CD4-positive, CD25-positive, alpha-beta regulatory T cell (primary cell): ENCODE results near the gene NR5A1. TPM values are rescaled to one million over a fixed set of nuclear protein-coding genes. Genes with fewer than 3 reads are reported as not detected.

ENCODE experiments used
- ATAC-seq, 2 donors: fragments of 150-1000 bp; cut with Tn5 transposase; one replicate each; pipeline ENCODE4 v1.10.0; 2021; ENCODE audit warnings: low read depth in 2 of 2, moderate number of reproducible peaks in 2 of 2, moderate library complexity in 1 of 2
- DNase-seq, 3 donors: peaks; one replicate each; pipeline versions ENCODE4 v3.0.0 to v3.0.0-alpha.2; 2012 to 2022; ENCODE audit warnings: mixed read lengths in 1 of 3
- H3K27ac ChIP-seq: one replicate; pipeline ENCODE4 v1.7.0; 2013; ENCODE audit warnings: mild to moderate bottlenecking, low read length; ENCODE audit not compliant: insufficient read depth, poor library complexity, severe bottlenecking
- H3K27me3 ChIP-seq: one replicate; pipeline ENCODE4 v1.7.0; 2013; ENCODE audit warnings: low read length; ENCODE audit not compliant: control insufficient read depth, insufficient read depth
- H3K36me3 ChIP-seq: one replicate; pipeline ENCODE4 v1.7.0; 2013; ENCODE audit warnings: mild to moderate bottlenecking, low read length, moderate library complexity; ENCODE audit not compliant: control insufficient read depth, insufficient read depth
- H3K4me1 ChIP-seq: 2 replicates; pipeline ENCODE4 v1.7.0; 2013; ENCODE audit warnings: mild to moderate bottlenecking, low read length; ENCODE audit not compliant: insufficient read depth, control insufficient read depth, poor library complexity, severe bottlenecking
- H3K4me3 ChIP-seq: one replicate; pipeline ENCODE4 v1.7.0; 2013; ENCODE audit warnings: low read depth, mild to moderate bottlenecking, low read length, moderate library complexity
- H3K9me3 ChIP-seq, 2 experiments: 1 replicate in 1 of 2; 2 replicates in 1 of 2; pipeline ENCODE4 v1.7.0; 2013; ENCODE audit warnings: low read length in 2 of 2, mild to moderate bottlenecking in 1 of 2, moderate library complexity in 1 of 2; ENCODE audit not compliant: control insufficient read depth in 2 of 2
- H3K27ac Mint-ChIP-seq, 3 donors: one replicate each; pipeline ENCODE4 v1.8.0; 2020 to 2022; ENCODE audit warnings: mild to moderate bottlenecking in 3 of 3, mixed read lengths in 3 of 3, moderate library complexity in 2 of 3
- H3K27me3 Mint-ChIP-seq: one replicate; pipeline ENCODE4 v1.8.0; 2022; ENCODE audit warnings: mild to moderate bottlenecking, mixed read lengths
- H3K36me3 Mint-ChIP-seq: one replicate; pipeline ENCODE4 v1.8.0; 2020; ENCODE audit warnings: mixed read lengths
- H3K4me1 Mint-ChIP-seq, 4 donors: one replicate each; pipeline ENCODE4 v1.8.0; 2020 to 2022; ENCODE audit warnings: mixed read lengths in 4 of 4, mild to moderate bottlenecking in 1 of 4
- H3K4me3 Mint-ChIP-seq, 4 donors: one replicate each; pipeline ENCODE4 v1.8.0; 2020 to 2022; ENCODE audit warnings: mild to moderate bottlenecking in 4 of 4, mixed read lengths in 4 of 4, moderate library complexity in 3 of 4
- H3K9me3 Mint-ChIP-seq, 7 donors: one replicate each; pipeline ENCODE4 v1.8.0; 2020 to 2022; ENCODE audit warnings: mixed read lengths in 7 of 7, mild to moderate bottlenecking in 3 of 7, moderate library complexity in 2 of 7
- polyA plus RNA-seq, 4 donors: library from polyadenylated mRNA; unstranded; fragments of 300-500 nt; fragmentation: Illumina TruSeq; gene quantifications; one replicate each; pipeline ENCODE4 v1.2.3, GENCODE V29; 2021
- total RNA-seq: library from RNA; stranded (reverse); gene quantifications from one replicate; pipeline ENCODE4 v1.2.3, GENCODE V29; 2022

NR5A1 gene
- total and polyA plus RNA-seq, 5 donors from 2014 or later, result not detected

DNA sequence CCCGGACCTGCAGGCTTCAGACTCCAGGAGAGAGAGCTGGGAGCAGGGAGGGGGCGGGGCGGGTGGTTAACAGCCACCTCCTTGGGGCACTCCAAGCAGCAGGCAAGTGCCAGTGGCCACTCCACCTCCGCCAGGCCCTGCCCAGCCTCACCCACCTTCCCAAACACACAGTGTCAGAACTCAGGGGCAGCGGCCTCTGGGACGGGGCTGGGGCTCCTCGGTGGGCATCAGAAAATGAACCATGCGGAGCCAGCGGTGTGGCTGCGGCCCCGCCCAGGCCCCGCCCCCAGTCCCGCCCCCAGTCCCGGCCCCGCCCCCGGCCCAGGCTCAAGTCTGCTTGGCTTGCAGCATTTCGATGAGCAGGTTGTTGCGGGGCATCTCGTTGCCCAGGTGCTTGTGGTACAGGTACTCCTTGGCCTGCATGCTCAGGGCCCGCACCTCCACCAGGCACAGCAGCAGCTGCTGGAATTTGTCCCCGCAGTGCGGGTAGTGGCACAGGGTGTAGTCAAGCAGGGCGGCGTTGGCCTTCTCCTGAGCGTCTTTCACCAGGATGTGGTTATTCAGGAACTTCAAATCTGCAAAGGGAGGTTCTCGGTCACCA lies 24.7 kb downstream of the NR5A1 start:
- Mint-ChIP-seq H3K9me3 (no peaks in the 10 kb centered on the region), H3K27me3 (peaks cover 11% of the 10 kb centered on the region), H3K36me3 (no peaks in the 10 kb centered on the region), H3K4me1 (no peaks in the 10 kb centered on the region), H3K4me3 (no peak overlapping the region), H3K27ac (no peak overlapping the region)
- ATAC-seq (no peak), DNase-seq (no peak)
- H3K27me3 ChIP-seq, result no peaks in the 10 kb centered on the region
- H3K4me3 ChIP-seq, result no peak overlapping the region
- no peaks in the 10 kb centered on the region for H3K4me1 ChIP-seq
- no peaks in the 10 kb centered on the region for H3K9me3 ChIP-seq
- no peak overlapping the region for H3K27ac ChIP-seq
- H3K36me3 ChIP-seq, result no peaks in the 10 kb centered on the region

GRCh38 chr9:124481115-124481514 lies 26.1 kb downstream of the NR5A1 start:
- peaks cover 4% of the 10 kb centered on the region for H3K4me1 ChIP-seq
- Mint-ChIP-seq H3K27me3 (peaks cover 16% of the 10 kb centered on the region), H3K4me1 (no peaks in the 10 kb centered on the region), H3K27ac (no peak overlapping the region), H3K36me3 (no peaks in the 10 kb centered on the region), H3K9me3 (no peaks in the 10 kb centered on the region), H3K4me3 (no peak overlapping the region)
- H3K27ac ChIP-seq, result no peak overlapping the region
- DNase-seq (no peak), ATAC-seq (no peak)
- H3K9me3 ChIP-seq, result no peaks in the 10 kb centered on the region
- no peak overlapping the region for H3K4me3 ChIP-seq
- no peaks in the 10 kb centered on the region for H3K27me3 ChIP-seq
- no peaks in the 10 kb centered on the region for H3K36me3 ChIP-seq

GRCh38 chr9:124480621-124480981 lies 26.6 kb downstream of the NR5A1 start:
- Histone ChIP-seq H3K36me3 (no peaks in the 10 kb centered on the region), H3K4me1 (peaks cover 4% of the 10 kb centered on the region), H3K9me3 (no peaks in the 10 kb centered on the region), H3K27me3 (no peaks in the 10 kb centered on the region), H3K27ac (no peak overlapping the region), H3K4me3 (no peak overlapping the region)
- no peaks in the 10 kb centered on the region for H3K36me3 Mint-ChIP-seq
- no peak overlapping the region for H3K4me3 Mint-ChIP-seq
- peak in 1 of 3 donors; percentile 10 for DNase-seq
- H3K27ac Mint-ChIP-seq, result no peak overlapping the region
- H3K27me3 Mint-ChIP-seq, result peaks cover 16% of the 10 kb centered on the region
- H3K9me3 Mint-ChIP-seq, result no peaks in the 10 kb centered on the region
- no peak for ATAC-seq
- no peaks in the 10 kb centered on the region for H3K4me1 Mint-ChIP-seq

DNA sequence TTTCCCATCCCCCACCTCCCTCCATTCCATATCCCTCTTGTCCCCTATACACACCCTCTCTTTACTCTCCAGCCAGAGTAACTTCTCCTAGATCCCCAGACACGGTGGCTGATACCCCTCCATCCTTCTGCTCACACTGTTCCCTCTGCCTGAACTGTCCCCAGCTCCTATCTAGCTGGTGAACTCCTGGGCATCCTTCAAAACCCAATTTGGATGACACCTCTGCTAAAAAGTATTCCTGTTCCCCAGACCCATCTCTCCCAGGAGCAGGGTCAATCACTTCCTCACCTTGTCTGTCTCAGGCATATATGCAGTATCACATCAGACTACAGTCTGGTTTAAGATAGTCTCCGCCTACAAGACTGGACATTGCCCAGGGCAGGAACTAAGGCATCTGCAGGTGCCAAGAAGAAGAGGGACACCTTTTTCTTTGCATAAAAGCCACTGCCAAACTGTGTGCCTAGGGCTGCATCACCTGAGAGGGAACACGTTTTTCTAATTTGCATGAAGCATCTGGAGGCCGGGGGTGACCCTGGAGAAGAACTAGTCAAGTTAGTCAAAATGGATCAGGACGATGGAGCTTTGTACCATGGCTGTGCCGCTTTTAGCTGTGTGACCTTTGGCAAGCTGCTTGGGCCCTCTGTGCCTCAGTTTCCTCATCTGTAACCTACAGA lies 27.1 kb downstream of the NR5A1 start:
- DNase-seq, result no peak
- Mint-ChIP-seq H3K36me3 (no peaks in the 10 kb centered on the region), H3K27me3 (peaks cover 16% of the 10 kb centered on the region), H3K27ac (no peak overlapping the region), H3K9me3 (no peaks in the 10 kb centered on the region), H3K4me1 (no peaks in the 10 kb centered on the region), H3K4me3 (no peak overlapping the region)
- Histone ChIP-seq H3K36me3 (no peaks in the 10 kb centered on the region), H3K27ac (no peak overlapping the region), H3K4me3 (no peak overlapping the region), H3K4me1 (peaks cover 4% of the 10 kb centered on the region), H3K27me3 (no peaks in the 10 kb centered on the region), H3K9me3 (no peaks in the 10 kb centered on the region)
- ATAC-seq, result no peak

DNA sequence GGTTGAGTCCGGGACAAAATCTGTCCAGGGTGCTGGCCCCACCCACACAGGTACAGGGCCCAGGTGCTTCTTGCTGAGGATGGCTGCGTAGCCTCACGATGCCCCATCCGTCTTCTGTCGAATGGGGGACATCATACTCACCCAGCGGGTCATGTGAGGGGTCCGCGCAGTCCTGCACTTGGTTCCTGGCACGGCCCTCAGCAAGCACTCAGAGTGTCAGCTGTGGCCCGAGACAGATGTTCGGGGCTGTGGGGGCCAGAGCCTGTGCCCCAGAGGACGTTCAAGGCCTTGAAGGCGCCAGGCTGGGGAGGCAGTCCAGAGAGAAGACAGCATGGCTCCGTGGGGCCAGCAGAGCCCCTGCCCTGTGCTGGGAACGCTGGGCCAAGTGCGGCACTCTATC lies 27.8 kb downstream of the NR5A1 start:
- no peak overlapping the region for H3K4me3 ChIP-seq
- DNase-seq (no peak), ATAC-seq (no peak)
- H3K9me3 ChIP-seq, result no peaks in the 10 kb centered on the region
- no peaks in the 10 kb centered on the region for H3K27me3 ChIP-seq
- Mint-ChIP-seq H3K36me3 (no peaks in the 10 kb centered on the region), H3K4me3 (no peak overlapping the region), H3K27ac (no peak overlapping the region), H3K9me3 (no peaks in the 10 kb centered on the region), H3K27me3 (peaks cover 16% of the 10 kb centered on the region), H3K4me1 (no peaks in the 10 kb centered on the region)
- H3K27ac ChIP-seq, result no peak overlapping the region
- H3K36me3 ChIP-seq, result no peaks in the 10 kb centered on the region
- H3K4me1 ChIP-seq, result peaks cover 4% of the 10 kb centered on the region

GRCh38 chr9:124478354-124478753 lies 28.8 kb downstream of the NR5A1 start:
- ATAC-seq (no peak), DNase-seq (no peak)
- H3K36me3 Mint-ChIP-seq, result no peaks in the 10 kb centered on the region
- H3K4me1 Mint-ChIP-seq, result no peaks in the 10 kb centered on the region
- Histone ChIP-seq H3K27ac (no peak overlapping the region), H3K9me3 (no peaks in the 10 kb centered on the region), H3K27me3 (no peaks in the 10 kb centered on the region), H3K4me1 (peaks cover 4% of the 10 kb centered on the region), H3K36me3 (no peaks in the 10 kb centered on the region), H3K4me3 (no peak overlapping the region)
- no peak overlapping the region for H3K27ac Mint-ChIP-seq
- no peaks in the 10 kb centered on the region for H3K9me3 Mint-ChIP-seq
- peaks cover 16% of the 10 kb centered on the region for H3K27me3 Mint-ChIP-seq
- H3K4me3 Mint-ChIP-seq, result no peak overlapping the region

- no peaks in the 10 kb centered on the region for H3K9me3 ChIP-seq
- H3K4me3 Mint-ChIP-seq, result no peak overlapping the region
- H3K4me3 ChIP-seq, result no peak overlapping the region
- no peaks in the 10 kb centered on the region for H3K4me1 Mint-ChIP-seq
- ATAC-seq (no peak), DNase-seq (no peak)
- no peaks in the 10 kb centered on the region for H3K9me3 Mint-ChIP-seq
- no peak overlapping the region for H3K27ac ChIP-seq
- H3K27me3 Mint-ChIP-seq, result peaks cover 16% of the 10 kb centered on the region
- no peak overlapping the region for H3K27ac Mint-ChIP-seq
- H3K27me3 ChIP-seq, result no peaks in the 10 kb centered on the region
- H3K4me1 ChIP-seq, result peaks cover 4% of the 10 kb centered on the region
- H3K36me3 Mint-ChIP-seq, result no peaks in the 10 kb centered on the region
- no peaks in the 10 kb centered on the region for H3K36me3 ChIP-seq
These were observed 29.4 kb downstream of the NR5A1 start for GRCh38 chr9:124477648-124478285.

- H3K36me3 Mint-ChIP-seq, result no peaks in the 10 kb centered on the region
- H3K27me3 ChIP-seq, result no peaks in the 10 kb centered on the region
- no peaks in the 10 kb centered on the region for H3K9me3 Mint-ChIP-seq
- no peak overlapping the region for H3K4me3 Mint-ChIP-seq
- H3K27ac ChIP-seq, result no peak overlapping the region
- H3K9me3 ChIP-seq, result no peaks in the 10 kb centered on the region
- peaks cover 16% of the 10 kb centered on the region for H3K27me3 Mint-ChIP-seq
- no peak overlapping the region for H3K4me3 ChIP-seq
- no peaks in the 10 kb centered on the region for H3K36me3 ChIP-seq
- H3K27ac Mint-ChIP-seq, result no peak overlapping the region
- H3K4me1 Mint-ChIP-seq, result no peaks in the 10 kb centered on the region
- peaks cover 4% of the 10 kb centered on the region for H3K4me1 ChIP-seq
- ATAC-seq, result no peak
- DNase-seq, result no peak
These were observed 30.0 kb downstream of the NR5A1 start for GRCh38 chr9:124477211-124477647.
